Heart left ventricle (tissue), 16 donors: ENCODE measurements around the gene ULK1. TPM values are rescaled to one million over a fixed set of nuclear protein-coding genes. Genes with fewer than 3 reads are reported as not detected.

Source experiments
- ATAC-seq, 4 donors: fragments of 200-7000 bp; cut with Tn5 transposase; one replicate each; pipeline ENCODE4 v1.9.1; 2020 to 2022; ENCODE audit warnings: moderate library complexity in 4 of 4, mild to moderate bottlenecking in 3 of 4, moderate number of reproducible peaks in 1 of 4
- DNase-seq, 5 donors: peaks; one replicate each; pipeline ENCODE4 v3.0.0-alpha.2; 2020
- H3K27ac ChIP-seq, 12 donors: fragments of 200-600 bp; sonication (generic) in 4 of 12; one replicate each; pipeline versions ENCODE4 v1.5.0 to v1.8.0; 2016 to 2022; ENCODE audit warnings: mild to moderate bottlenecking in 2 of 12
- H3K27me3 ChIP-seq, 9 donors: fragments of 200-600 bp; sonication (generic) in 2 of 9; one replicate each; pipeline versions ENCODE4 v1.5.1 to v1.8.0; 2016 to 2022; ENCODE audit warnings: mild to moderate bottlenecking in 3 of 9
- H3K36me3 ChIP-seq, 9 donors: fragments of 200-600 bp; sonication (generic) in 2 of 9; one replicate each; pipeline versions ENCODE4 v1.5.0 to v1.8.0; 2018 to 2022; ENCODE audit warnings: mild to moderate bottlenecking in 2 of 9
- H3K4me1 ChIP-seq, 12 donors: fragments of 200-600 bp; sonication (generic) in 4 of 12; one replicate each; pipeline versions ENCODE4 v1.5.0 to v1.8.0; 2016 to 2022; ENCODE audit warnings: mild to moderate bottlenecking in 3 of 12
- H3K4me3 ChIP-seq, 12 donors: fragments of 200-600 bp; sonication (generic) in 4 of 12; one replicate each; pipeline versions ENCODE4 v1.5.0 to v1.8.0; 2017 to 2022; ENCODE audit warnings: mild to moderate bottlenecking in 9 of 12, moderate library complexity in 4 of 12
- H3K9me3 ChIP-seq, 12 donors: fragments of 200-600 bp; sonication (generic) in 4 of 12; one replicate each; pipeline versions ENCODE4 v1.5.0 to v1.8.0; 2016 to 2022; ENCODE audit warnings: mild to moderate bottlenecking in 1 of 12
- CTCF ChIP-seq, 12 donors: fragments of 200-600 bp; sonication (generic) in 4 of 12; IDR thresholded peaks; one replicate each; pipeline versions ENCODE4 v1.5.0 to v1.8.0; 2018 to 2022; ENCODE audit warnings: antibody characterized with exemption in 12 of 12, mild to moderate bottlenecking in 5 of 12
- POLR2A ChIP-seq, 2 donors: fragments of 450-650 bp; IDR thresholded peaks; one replicate each; pipeline ENCODE4 v1.6.1; 2017; ENCODE audit warnings: antibody characterized with exemption in 2 of 2, mild to moderate bottlenecking in 2 of 2, moderate library complexity in 2 of 2
- WGBS, 4 donors: extraction: QIAGEN DNeasy Blood & Tissue Kit in 2 of 4; methylation state at CpG; one replicate each; pipeline versions ENCODE4 v1.1.5 to v1.1.7; 2013 to 2018; 5-methylcytosine and 5-hydroxymethylcytosine counted together
- intact Hi-C, 10 donors: fragments of 100-400 bp; cut with DNase I; formaldehyde crosslinking; loops; one replicate each; pipeline versions ENCODE4 v1.11.1 to v1.14.2; 2022
- polyA plus RNA-seq, 2 donors: library from polyadenylated mRNA; stranded (reverse); fragments of 200-250 nt; gene quantifications; one replicate each; pipeline ENCODE4 v1.2.3, GENCODE V29; 2013
- total RNA-seq, 9 donors: library from RNA; depleted of rRNA in 2 of 9; stranded (reverse); fragments of >200 nt in 2 of 9; fragmentation: NEBNext Ultra II Directional in 3 of 9; extraction: Animal tissue kit (Norgen Biotek cat#: 25700) in 3 of 9; gene quantifications; one replicate each; pipeline versions ENCODE4 v1.1.0 to v1.2.4, GENCODE V29; 2016 to 2023
- donor health status: ischemic (EF 13 %, LVEDD 7.1; RV severe dilation, severe dysfunction).
- donor health status: healthy with polysubstance abuse.
- donor health status: DM: no; HTN: yes; CAD: no.
- donor health status: DM: no; HTN: no; CAD: no.
- donor health status: ischemic (EF 25% LVEDD 6.9; RV normal size, moderate dysfunction).
- donor health status: ischemic (EF 25% LVEDD 5.7; RV mildly dilated, moderate dysfunction).
- donor health status: healthy.
- donor health status: DM: yes; HTN: yes; CAD: no.
- donor health status: ischemic (EF 35%, LVEDD 5.7; RV mildly dilated, moderate dysfunction).
- donor health status: nonischemic (EF 11% LVEDD 7.7; RV severe dilation, severe dysfunction).
- donor health status: DM: yes; HTN: yes; CAD: no.
- donor health status: PGD.
- donor health status: ischemic (EF 29% LVEDD 5.4; RV normal size, mild dysfunction).
- donor health status: nonischemic (EF 23%, LVEDD 6.1; RV moderate dilation, normal function).

Gene ULK1
- total and polyA plus RNA-seq, 11 donors, result 21.9 to 56.0 (median 41.8) TPM

DNA sequence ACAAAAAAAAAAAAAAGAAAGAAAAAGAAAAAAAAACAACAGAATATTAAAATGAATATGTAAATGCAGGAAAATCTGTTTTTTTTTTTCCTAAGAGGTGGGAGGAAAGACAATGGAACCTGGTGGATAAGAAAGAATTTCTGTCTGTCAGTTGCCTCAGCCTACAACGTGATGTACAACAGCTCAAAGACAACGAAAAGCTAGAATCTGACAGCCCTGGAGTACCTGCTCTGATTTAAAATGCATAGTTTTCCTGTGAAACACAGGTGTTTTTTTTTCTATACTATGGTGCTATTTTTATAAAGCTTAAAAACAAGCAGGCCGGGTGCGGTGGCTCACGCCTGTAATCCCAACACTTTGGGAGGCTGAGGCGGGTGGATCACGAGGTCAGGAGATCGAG lies 30.0 kb upstream of the ULK1 start:
- H3K27me3 ChIP-seq, result peaks cover 0 to 14% (median 0%) of the 10 kb centered on the region in 9 donors
- WGBS, 4 donors, result 88 to 93% (median 91%) methylated on average over 8 of the region's 8 CpGs
- no peak for TF ChIP-seq POLR2A (IDR thresholded peaks at IDR 0.05)
- intact Hi-C loops, result no loop called here
- no peaks in the 10 kb centered on the region for H3K9me3 ChIP-seq
- DNase-seq, result no peak
- H3K4me3 ChIP-seq, result no peak overlapping the region
- H3K36me3 ChIP-seq, result no peaks in the 10 kb centered on the region
- no peak overlapping the region for H3K27ac ChIP-seq
- peaks cover 0 to 19% (median 0%) of the 10 kb centered on the region in 12 donors for H3K4me1 ChIP-seq
- no peak for ATAC-seq

GRCh38 chr12:131865180-131865875 lies 29.1 kb upstream of the ULK1 start:
- ATAC-seq (no peak), DNase-seq (no peak)
- Histone ChIP-seq H3K9me3 (no peaks in the 10 kb centered on the region), H3K27ac (no peak overlapping the region), H3K4me3 (no peak overlapping the region), H3K4me1 (peaks cover 0 to 13% (median 0%) of the 10 kb centered on the region in 12 donors), H3K36me3 (no peaks in the 10 kb centered on the region), H3K27me3 (peaks cover 0 to 14% (median 0%) of the 10 kb centered on the region in 9 donors)
- 84 to 90% (median 90%) methylated on average over 20 of the region's 20 CpGs for WGBS, 4 donors
- TF ChIP-seq CTCF (IDR thresholded peaks at IDR 0.05) (no peak), POLR2A (IDR thresholded peaks at IDR 0.05) (no peak)
- intact Hi-C loops, result no loop called here

DNA sequence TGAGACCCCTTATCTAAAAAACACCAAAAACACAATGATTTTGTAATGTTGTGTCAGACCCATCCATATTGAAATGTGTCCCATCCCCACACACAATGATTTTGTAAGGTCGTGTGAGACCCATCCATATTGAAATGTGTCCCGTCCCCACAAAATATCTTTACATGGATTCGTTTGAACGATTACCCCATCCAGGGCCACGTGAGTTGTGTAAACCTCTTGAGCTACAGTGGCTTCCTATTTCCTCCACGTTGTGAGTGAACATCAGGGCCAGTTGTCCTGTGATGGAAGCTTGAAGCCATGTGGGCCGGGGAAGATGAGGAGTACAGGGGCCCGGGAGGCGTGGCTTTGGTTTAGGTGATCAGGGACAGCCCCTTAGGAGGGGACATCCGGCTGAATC lies 27.0 kb upstream of the ULK1 start:
- DNase-seq (no peak), ATAC-seq (no peak)
- TF ChIP-seq POLR2A (IDR thresholded peaks at IDR 0.05) (no peak), CTCF (IDR thresholded peaks at IDR 0.05) (no peak)
- H3K4me1 ChIP-seq, result peaks cover 0 to 7% (median 0%) of the 10 kb centered on the region in 12 donors
- WGBS, 4 donors, result 86 to 90% (median 87%) methylated on average over 10 of the region's 10 CpGs
- no peak overlapping the region for H3K4me3 ChIP-seq
- peaks cover 0 to 5% (median 0%) of the 10 kb centered on the region in 9 donors for H3K27me3 ChIP-seq
- H3K36me3 ChIP-seq, result no peaks in the 10 kb centered on the region
- H3K27ac ChIP-seq, result no peak overlapping the region
- intact Hi-C loops, result no loop called here
- no peaks in the 10 kb centered on the region for H3K9me3 ChIP-seq

DNA sequence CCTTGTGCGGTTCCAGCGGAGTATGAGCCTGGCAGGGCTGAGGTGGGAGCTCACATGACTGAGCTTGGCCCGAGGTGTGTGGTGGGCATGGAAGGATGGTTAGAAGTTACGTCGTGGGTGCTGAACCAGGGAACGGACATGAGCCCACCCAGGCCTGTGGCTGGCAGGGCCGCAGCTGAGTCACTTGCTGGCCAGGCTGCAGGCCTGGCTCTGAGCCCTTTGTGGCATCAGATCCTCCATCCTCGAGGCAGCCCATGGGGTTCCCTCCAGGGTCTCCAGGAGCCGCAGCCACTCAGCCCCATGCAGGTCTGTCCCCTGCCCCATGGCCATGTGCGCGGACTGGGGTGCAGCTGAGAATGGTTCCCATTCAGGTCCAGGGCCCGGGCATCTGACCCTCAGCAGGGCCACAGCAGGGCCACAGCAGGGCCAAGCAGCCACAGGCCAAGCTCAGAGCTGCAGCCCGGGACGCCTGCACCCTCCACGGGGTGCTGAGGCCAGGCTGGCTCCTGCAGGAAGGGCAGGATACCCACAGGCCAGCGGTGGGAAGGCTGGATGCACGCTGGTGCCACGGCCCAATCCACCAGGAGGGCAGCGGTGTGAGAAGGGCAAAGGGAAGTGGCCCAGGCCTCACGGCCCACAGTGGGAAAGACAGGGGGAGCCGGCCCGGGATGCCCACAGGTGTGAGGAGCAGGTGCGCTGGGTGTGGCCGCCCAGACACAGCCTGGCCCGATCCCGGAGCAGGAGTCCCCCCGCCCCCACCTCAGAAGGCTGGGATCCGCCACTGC lies 26.3 kb upstream of the ULK1 start:
- WGBS, 4 donors, result 89 to 92% (median 90%) methylated on average over 23 to 28 of the region's 28 CpGs
- intact Hi-C loops, result no loop called here
- no peak overlapping the region for H3K4me3 ChIP-seq
- no peaks in the 10 kb centered on the region for H3K36me3 ChIP-seq
- H3K27ac ChIP-seq, result no peak overlapping the region
- H3K27me3 ChIP-seq, result peaks cover 0 to 5% (median 0%) of the 10 kb centered on the region in 9 donors
- peaks cover 0 to 9% (median 0%) of the 10 kb centered on the region in 12 donors for H3K4me1 ChIP-seq
- H3K9me3 ChIP-seq, result no peaks in the 10 kb centered on the region
- no peak for ATAC-seq
- no peak for DNase-seq
- TF ChIP-seq POLR2A (IDR thresholded peaks at IDR 0.05) (no peak), CTCF (IDR thresholded peaks at IDR 0.05) (no peak)
